ENCODE results near the gene APBB2.
A peak's percentile ranks its signal among the peaks of the same experiment; 100 is the strongest.

- TF ChIP-seq ATF1 (CRISPR knock-in tag; IDR thresholded peaks at IDR 0.05) (no peak), ZNF121 (CRISPR knock-in tag; IDR thresholded peaks at IDR 0.05) (0 out of 2 replicates have a peak, but pooled peaks have one; percentile 25), ZNF219 (CRISPR knock-in tag; IDR thresholded peaks at IDR 0.05; ENCODE audit: borderline replicate concordance) (no peak), NR3C1 (CRISPR knock-in tag; conservative IDR thresholded peaks at IDR 0.05; ENCODE audit: low read depth) (no peak), USF2 (CRISPR knock-in tag; IDR thresholded peaks at IDR 0.05) (no peak)
Observed at GRCh38 chr4:40846532-40846931, 367.8 kb downstream of the APBB2 start.
